ENCODE results near the gene TNFAIP8L1.

TNFAIP8L1 gene

DNA sequence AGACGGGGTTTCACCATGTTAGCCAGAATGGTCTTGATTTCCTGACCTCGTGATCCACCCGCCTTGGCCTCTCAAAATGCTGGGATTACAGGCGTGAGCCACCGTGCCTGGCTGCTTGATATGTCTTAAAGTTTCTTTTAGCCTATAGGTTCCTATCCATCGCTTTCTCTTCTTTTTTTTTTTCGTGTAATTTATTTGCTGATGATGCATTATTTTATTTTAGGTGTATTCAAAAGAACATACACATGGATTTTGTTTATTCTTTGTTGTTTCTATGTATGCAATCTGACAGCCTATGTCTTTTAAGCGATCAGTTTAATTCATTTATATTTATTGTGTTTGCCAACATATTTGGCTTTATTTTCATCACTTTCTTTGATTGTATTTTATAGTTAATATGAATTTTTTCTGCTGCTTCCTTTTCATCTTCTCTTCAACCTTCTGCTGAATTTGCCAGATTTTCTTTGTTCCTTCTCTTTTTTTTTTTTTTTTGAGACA, 26.0 kb upstream of the TNFAIP8L1 start:
- DNase-seq = no peak

DNA sequence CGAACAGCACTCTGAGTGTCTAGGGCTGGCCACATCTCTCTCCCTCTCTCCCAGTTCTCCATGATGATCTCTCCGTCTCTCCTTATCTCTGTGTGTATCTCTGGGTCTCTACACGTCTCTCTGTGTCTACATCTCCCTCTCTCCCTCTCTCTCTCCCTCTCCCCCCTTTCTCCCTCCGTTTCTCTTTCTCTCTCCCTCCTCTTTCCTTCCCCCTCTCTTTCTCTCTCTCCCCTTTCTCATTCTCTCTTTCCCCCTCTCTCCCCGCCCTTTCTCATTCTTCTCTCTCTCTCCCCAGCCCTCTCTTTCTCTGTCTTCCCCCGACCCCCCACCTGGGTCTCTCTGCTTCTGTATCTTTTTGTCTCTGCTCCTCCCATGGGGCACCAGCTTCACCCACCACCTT, 21.3 kb upstream of the TNFAIP8L1 start:
- DNase-seq = no peak

DNA sequence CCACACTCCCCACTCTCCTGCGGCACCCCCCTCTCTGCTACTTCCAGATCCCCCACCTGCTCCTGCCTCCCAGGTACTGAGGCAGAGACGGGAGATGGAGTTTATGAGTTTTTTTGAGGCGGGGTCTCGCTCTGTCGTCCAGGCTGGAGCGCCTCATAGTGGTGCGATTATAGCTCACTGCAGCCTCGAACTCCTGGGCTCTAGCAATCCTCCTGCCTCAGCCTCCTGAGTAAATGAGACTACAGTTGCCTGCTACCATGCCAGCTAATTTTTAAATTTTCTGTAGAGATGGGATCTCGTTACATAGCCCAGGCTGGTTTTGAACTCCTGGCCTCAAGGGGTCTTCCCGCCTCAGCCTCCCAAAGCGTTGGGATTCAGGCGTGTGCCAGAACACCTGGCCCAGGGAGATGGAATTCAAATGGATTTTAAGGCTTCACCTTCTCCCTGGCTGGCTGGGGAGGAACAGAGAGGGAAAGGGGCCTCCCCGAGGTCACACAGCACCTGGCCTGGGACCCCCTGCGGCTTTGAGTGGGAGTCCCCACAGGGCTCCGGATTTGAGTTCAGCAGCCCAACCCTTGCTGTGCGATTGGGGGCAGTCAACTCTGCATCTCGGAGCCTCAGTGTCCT, 19.5 kb upstream of the TNFAIP8L1 start:
- DNase-seq = no peak

DNA sequence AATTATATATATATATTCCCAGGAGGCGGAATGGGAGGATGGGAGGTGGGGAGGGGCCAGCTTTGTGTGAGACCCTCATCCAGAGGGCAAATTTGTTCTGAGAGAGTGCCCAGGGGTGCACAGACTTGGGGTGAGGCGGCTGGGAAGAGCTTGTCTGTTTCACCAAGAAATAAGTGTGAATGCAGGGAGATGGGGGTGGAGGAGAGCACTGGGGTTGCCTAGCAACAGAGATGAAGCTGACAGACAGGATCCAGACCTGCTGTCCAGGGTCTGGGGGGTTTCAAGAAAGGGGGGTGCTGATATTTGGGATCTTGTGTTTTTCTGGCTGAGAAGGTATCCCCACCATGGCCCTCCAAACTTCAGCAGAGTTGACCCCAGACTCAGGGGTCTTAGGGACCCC, 18.6 kb upstream of the TNFAIP8L1 start:
- no peak for DNase-seq

DNA sequence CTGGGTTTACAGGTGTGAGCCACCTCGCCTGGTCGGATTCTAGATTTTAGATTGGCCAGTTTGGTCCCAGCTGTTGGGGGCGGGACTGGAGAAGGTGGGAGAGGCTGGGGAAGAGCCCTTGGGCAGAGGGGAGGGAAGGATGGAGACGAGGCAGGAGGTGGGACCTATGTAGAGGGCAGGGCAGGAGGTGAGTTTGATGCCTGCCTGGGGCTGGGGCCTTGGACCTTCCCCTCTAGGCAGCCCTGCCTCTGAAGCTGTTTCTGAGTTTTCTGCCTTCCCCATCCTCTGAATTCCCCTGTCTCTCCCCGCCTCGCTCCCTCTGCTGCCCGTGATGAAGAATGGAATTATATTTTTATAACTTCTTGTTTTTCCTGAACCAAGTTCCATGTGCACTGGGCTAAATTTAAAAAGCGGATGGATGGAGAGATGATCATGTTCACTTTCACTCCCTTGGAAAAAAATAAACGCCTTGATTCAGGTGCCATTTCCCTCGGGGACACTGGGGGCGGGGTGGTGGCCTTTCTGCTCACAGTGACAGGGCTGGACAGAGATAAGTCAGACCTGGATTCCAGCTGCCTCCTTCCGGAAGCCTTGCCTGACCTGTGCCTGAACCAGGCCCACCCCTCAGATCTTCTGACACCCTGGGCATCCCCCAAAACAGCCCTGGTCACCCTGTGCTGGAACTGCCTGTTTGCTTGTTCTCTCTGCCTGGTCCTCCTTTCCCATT, 16.5 kb upstream of the TNFAIP8L1 start:
- no peak for DNase-seq

DNA sequence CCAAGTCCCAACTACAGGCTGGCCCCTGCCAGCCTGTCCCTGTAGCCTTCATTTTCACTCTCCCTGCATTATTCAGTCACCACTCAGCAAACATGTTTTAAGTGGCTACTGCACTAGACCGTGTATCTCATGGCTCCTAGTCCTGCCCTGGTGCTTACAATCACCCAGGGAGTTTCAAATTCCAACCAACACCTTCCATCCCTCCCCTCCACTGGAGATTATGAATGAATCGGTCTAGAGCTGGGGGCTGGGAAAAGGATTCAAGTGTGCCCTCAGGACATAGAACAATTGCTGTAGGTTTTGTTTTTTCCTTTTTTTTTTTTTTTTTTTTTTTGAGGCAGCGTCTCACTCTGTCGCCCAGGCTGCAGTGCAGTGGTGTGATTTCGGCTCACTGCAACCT, 15.0 kb upstream of the TNFAIP8L1 start:
- no peak for DNase-seq

DNA sequence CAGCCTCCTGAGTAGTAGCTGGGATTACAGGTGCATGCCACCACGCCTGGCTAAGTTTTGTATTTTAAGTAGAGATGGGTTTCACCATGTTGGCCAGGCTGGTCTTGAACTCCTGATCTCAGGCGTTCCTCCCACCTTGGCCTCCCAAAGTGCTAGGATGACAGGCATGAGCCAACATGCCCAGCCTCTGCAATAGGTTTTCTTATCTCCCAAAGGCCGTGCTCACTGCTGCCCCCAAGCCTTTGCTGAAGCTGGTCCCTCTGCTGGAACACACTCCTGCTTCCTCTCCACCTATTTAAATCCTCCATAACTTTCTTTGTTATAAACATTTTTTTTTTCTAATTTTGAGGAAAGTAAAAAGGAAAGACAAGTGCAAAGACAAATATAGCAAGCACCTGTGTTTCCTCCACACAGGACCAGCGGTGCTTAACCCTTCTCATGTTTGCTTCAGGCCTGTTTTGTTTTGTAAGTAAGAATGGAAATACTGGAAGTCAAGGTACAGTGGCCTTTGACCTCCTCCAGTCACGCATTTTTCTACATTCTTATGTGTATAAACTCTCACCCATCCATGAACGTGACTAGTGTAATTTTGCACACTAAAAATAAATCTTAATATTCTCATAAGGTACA, 14.5 kb upstream of the TNFAIP8L1 start:
- DNase-seq = no peak

DNA sequence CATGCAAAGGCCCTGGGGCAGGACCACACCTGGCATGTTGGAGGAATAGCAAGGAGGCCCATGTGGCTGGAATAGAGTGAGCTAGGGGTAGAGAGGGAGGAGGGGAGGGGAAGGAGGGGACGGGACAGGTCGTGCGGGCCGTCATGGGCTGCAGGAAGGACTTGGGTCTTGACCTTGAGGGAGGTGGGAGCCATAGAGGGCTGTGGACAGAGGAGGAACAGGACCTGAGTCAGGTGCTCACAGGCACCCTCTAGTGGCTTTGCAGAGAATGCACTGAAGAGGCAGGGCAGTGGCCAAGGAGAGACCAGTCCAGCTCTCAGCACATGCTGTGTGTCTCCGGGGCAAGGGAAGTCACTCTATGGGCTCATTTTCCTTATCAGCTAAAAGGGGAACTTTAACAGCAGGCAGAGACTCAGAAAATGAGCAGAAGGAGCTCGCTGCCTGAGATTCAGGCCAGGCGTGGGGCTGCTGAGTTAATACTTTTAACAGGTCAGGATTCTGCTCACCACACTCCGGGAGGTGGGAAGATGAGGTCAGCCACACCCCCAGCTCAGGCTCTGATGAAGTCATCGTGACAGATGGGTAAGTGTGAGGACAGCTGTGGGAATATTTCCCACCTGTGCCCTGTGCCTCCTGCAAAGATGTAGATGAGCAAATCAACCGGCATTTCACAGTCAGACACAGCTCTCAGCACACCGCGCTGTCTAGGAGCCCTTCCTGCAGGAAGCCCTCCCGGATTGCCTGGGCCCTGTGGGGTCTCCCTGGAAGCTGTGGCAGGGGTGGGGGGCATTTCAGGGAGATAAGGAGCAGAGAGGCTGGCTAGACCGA, 6.0 kb upstream of the TNFAIP8L1 start:
- no peak for DNase-seq

DNA sequence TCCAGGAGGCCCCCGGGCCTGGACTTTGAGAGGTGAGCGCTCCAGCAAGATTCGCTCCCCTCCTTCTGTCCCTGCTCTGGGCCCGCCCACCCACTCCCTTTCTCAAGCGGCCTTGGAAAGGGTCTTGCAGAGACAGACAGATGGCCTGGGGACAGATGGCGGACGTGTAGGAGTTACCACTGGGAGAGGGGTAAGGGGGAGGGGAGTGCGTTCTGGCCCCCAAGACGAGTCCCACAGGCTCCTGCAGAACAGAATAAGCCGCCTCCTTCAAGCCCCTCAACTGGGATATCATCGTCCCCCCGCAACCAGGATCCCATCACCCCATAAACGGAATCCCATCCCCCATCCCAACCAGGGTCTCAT, 3.6 kb upstream of the TNFAIP8L1 start:
- no peak for DNase-seq

DNA sequence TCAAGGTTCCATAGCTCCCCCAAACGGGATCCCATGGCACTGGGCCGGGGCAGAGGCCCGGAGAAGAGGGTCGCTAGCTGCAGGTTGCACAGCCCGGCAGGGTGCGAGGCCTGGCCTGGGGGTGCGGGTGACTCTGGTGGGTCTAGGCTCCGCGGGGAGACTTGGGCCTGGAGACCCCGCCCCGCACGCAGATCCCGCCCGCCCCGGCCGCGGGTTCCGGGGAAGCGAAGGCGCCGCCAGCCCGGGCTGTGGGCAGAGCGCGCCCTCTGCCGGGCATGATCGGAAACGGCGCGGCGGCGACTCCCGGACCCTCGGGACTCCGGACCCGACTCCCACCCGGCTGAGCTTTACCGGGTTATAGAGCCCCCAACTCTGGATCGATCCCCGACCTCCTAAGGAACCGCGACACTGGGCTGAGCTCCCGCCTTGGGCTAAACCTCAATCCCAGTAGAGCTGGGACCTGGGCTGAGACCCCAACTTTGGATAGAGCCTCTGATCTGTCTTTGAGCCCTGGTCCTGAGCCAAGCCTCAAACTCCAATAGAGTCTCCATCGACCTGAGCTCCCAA, 3.1 kb upstream of the TNFAIP8L1 start:
- peak; percentile 61 for DNase-seq

DNA sequence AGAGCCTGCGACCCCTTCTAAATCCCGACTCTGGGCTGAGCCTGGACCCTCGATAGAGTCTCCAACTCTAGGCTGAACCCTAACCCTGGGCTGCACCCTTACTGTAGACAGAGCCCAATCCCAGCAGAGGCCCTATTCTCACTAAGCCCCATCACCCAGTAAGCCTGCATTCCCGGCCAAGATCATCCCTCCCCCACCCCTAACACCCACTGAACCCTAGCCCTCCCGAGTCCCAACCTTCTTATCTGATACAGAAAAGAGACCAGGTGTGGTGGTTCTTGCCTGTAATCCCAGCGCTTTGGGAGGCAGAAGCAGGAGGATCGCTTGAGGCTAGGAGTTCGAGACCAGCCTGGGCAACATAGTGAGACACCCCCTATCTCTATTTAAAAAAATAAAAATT, 2.6 kb upstream of the TNFAIP8L1 start:
- no peak for DNase-seq

DNA sequence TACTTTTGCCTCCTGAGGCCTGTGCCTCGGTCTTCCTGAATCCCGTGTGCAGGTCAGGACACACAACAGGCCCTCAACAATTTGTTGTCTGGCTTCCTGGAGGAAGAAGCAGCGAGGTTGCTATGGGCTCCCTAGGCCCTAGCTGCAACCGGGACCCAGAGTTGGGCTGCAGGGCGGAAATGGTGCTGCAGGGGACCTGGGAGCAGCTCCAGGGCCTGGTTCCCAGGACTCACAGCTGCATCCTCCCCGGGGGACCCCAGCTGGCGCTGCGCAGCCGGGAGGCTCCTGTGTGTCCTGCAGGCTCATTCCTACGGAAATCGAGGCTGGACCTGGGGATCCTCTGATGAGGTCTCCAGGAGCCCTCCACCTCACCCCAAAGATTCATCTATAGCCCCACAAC, 999 bp upstream of the TNFAIP8L1 start:
- no peak for DNase-seq

DNA sequence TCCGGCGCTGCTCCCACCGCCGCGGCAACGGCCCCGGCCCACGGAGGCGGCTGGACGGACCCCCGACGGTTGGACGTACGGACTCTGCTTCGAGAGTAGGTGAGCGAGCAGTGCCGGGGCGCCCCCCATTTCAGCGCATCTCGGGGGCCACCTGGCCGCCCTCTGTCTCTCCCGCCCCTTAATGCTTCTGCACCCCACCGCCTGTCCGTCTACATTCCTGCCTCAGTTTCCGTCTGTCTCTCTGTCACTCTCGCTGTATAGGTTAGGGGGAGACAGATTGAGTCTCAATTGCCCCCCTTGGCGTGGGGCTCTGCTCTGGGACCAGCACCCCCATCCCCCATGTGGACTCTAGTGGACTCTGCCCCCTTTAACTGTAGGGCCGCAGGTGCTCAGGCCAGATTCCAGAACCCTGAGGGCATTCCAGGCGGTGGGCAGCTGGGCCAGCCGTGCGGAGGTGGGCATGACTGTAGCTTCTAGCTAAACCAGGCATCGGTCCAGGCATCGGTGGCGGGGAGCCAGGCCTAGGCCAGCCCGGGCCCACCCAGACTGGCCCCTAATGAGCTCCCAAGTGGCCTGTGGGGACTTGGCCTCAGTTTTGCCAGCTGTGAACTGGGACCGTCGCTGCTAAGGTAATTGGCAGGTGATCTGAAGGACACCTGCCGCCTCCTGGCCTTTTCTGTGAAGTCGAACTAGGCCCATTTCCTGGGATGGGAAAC, 373 bp downstream of the TNFAIP8L1 start:
- no peak for DNase-seq

DNA sequence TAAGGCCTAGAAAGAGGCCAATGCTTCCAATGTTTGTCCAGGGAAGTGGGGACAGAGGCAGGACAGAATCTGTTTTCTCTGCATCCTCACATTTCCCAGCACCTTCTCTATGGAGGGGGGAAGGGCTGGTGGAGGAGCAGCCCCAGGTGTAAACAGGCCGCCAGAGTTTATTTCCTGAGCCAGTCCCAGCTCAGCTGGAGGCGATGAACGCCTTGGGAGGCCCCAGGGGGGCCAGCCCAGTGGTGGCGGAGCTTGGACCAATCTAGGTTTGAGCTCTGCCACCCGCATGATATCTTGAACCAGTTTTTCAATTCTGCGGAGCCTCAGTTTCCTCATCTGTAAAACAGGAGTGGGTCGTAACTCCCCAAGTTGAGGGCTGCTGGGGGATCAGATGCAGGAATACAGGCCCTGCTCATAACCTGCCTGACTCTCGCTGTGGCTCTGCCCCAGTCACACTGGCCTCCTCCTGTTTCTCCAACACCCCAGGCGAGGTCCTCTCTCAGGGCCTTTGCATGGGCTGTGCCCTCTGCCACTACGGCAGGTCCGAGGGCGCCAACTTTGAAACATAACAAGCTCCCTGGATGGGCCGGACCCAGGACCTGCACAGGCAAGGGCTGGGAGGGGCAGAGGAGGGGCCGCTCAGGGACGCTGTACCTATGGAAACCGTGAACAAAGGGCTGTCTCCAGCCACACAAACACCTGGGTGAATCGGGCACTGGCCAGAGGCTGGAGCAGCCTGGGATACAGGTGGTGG, 1.1 kb downstream of the TNFAIP8L1 start:
- DNase-seq = no peak

DNA sequence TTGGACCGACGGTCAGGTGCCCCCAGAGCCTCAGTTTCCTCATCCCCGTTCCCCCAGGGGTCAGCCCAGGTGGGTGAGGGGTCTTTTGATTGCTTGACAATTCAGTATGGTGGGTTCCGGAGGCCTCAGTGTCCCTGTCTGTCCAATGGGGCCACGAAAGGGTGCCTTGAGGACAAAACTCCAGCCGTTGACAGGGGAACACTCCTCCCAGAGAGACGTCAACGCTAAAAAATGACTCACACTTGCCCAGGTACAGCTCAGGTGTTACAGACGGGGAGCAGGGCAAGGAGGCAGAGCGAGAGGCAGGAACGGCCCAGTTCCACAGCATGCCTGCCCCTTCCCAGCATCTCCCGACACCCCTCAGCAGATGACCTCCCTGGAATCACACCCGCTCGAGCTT, 1.8 kb downstream of the TNFAIP8L1 start:
- no peak for DNase-seq

DNA sequence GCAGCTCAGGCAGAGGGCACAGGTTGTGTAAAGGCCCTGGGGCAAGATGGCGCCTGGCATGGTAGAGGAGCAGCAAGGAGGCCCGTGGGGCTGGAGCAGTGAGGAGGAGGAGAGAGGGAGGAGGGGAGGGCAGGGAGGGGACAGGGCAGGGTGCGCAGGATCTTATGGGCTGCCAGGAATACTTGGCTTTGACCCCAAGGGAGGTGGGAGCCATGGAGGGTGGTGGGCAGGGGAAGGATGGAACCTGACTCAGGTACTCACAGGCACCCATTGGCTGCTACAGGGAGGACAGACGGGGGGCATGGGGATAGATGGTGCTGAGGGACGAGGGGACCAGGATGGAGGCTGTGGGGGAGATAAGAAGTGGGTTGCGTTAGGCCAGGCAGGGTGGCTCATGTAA, 3.3 kb downstream of the TNFAIP8L1 start:
- no peak for DNase-seq

DNA sequence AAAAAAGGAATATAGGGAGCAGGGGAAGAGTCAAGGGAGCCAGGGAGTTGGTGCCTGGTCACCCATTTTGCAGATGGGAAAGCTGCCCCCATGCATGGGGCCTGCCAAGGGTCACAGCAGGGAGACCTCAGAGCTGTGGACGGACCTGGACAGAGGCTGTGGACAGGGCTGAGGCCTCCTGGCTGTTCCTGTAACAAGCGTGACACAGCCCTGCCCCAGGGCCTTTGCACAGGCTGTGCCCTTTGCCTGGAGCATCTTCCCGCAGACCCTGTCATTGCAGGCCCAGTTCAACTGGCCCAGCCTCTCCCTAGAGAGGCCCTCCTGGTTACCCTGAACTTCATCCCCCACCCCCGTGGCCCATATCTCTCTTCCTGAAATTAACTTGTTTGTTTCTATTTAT, 6.4 kb downstream of the TNFAIP8L1 start:
- DNase-seq = no peak

DNA sequence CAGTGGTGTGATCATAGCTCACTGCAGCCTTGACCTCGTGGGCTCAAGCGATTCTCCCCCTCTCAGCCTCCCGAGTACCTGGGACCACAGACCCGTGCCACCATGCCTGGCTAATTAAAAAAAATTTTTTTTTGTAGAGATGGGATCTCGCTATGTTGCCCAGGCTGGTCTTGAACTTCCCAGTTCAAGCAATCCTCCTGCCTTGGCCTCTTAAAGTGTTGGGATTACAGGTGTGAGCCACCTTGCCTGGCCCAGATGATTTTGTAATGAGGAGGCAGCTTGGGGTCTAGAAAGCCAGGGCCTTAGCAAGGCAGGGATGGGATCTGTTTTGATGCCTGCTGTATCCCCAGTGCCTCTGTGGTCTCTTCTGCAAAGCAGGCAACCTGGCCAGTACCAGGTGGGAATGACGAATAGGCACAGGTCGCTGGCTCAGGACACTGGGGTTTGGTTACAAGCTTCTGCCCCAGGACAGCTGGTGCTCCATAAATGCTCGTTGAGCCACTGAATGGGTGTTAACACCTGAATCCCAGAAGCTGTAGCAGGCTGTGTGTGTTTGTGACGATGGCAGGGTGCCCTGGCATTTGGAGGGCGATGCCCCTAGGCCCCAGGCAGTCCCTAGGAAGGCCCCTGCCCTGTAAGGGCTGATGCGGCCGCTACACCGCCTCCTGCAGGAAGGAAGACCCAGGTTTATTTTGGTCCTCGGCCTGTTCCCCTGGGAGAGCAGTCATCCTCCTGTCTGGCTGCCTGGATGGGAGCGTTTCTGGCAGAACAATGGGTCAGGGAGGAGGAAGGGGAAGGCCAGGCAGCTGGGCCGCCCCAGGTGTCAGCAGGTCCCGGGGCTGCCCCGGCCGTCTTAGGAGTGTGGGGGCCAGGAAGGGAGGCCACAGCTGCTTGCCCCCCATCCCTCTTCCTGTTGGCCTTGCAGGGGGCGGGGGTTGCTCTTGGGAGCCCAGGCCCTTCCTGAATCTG, 8.6 kb downstream of the TNFAIP8L1 start:
- no peak for DNase-seq

DNA sequence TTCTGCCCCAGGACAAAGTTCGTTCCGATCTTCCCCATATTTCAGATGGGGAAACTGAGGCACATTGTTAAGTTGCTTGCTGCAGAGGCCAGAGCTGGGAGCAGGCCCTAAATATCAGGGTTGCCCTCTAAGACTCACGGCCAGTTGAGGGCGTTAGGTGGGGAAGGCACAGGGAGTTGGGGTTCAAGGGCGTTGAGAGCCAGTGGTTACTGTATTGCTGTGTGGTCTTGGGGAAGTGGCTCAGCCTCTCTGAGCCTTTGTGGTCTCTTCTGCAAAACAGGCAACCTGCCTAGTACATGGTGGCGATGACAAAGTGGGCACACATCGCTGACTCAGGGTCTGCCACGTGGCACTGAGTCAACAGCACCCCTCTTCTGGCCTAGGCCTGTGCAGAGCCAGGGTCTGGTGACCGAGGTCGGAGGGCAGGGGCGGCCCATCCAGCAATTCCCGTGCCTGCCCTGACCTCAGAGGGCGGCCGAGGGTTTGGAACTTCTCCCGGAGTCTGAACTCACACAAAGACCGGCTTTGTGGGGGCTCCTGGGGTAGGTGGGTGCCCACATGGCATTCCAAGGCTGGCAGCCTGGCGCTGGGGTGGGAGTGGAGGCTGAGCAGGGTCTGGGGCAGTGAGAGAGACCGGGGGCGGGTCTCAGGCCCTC, 10.2 kb downstream of the TNFAIP8L1 start:
- no peak for DNase-seq

DNA sequence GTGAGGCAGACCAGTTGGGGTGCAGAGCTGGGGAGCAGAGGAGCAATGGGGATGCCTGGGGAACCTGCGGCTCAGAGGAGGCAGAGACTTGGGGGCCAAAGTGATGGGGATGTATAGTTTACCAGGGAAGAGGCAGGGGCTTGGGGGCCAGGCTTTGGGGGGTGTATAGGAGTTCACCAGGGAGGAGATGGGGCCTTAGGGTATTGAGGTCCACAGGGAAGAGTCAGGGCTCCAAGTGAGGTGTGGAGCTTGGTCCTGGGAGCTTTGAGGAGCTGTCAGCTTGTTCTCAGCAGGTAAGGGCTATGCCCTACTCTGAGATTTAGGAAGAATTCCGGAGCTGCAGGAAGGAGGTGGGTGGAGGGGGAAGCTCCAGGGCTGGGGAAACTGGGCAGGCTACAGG, 10.8 kb downstream of the TNFAIP8L1 start:
- no peak for DNase-seq
